Hepatocyte (in vitro differentiated cells): ENCODE measurements around the gene CRYBA4. TPM values are rescaled to one million over a fixed set of nuclear protein-coding genes. Genes with fewer than 3 reads are reported as not detected.

ENCODE experiments used
- DNase-seq: peaks from one replicate; pipeline ENCODE4 v3.0.0-alpha.2; 2016; ENCODE audit warnings: low spot score
- H2AFZ ChIP-seq: fragments of 200-600 bp; sonication (generic); 2 replicates; pipeline ENCODE4 v1.6.0; 2016; ENCODE audit warnings: antibody characterized with exemption, mild to moderate bottlenecking
- H3K27ac ChIP-seq: fragments of 200-600 bp; sonication (generic); 2 replicates; pipeline ENCODE4 v1.5.1; 2016; ENCODE audit warnings: mild to moderate bottlenecking
- H3K27me3 ChIP-seq: fragments of 200-600 bp; sonication (generic); 2 replicates; pipeline ENCODE4 v1.6.1; 2016
- H3K36me3 ChIP-seq: fragments of 200-600 bp; sonication (generic); replicated peaks from 2 replicates; pipeline ENCODE4 v1.5.1; 2016; ENCODE audit warnings: low read depth; ENCODE audit not compliant: insufficient read depth
- H3K4me1 ChIP-seq: fragments of 200-600 bp; sonication (generic); 2 replicates; pipeline ENCODE4 v1.5.1; 2016; ENCODE audit warnings: mild to moderate bottlenecking, moderate library complexity; ENCODE audit not compliant: insufficient read depth
- H3K4me2 ChIP-seq: fragments of 200-600 bp; sonication (generic); 2 replicates; pipeline ENCODE4 v1.6.0; 2016
- H3K4me3 ChIP-seq: fragments of 200-600 bp; sonication (generic); 2 replicates; pipeline ENCODE4 v1.5.1; 2016; ENCODE audit warnings: mild to moderate bottlenecking
- H3K79me2 ChIP-seq: fragments of 200-600 bp; sonication (generic); 2 replicates; pipeline ENCODE4 v1.6.0; 2017; ENCODE audit warnings: mild to moderate bottlenecking
- H3K9me2 ChIP-seq: fragments of 200-600 bp; sonication (generic); replicated peaks from 2 replicates; pipeline ENCODE4 v1.6.0; 2017; ENCODE audit warnings: mild to moderate bottlenecking; ENCODE audit not compliant: insufficient read depth
- H3K9me3 ChIP-seq: fragments of 200-600 bp; sonication (generic); 2 replicates; pipeline ENCODE4 v1.5.1; 2016; ENCODE audit warnings: low read depth, mild to moderate bottlenecking
- H4K20me1 ChIP-seq: fragments of 200-600 bp; sonication (generic); 2 replicates; pipeline ENCODE4 v1.6.0; 2016; ENCODE audit warnings: mild to moderate bottlenecking; ENCODE audit not compliant: insufficient read depth, poor library complexity, severe bottlenecking
- CTCF ChIP-seq: fragments of 200-600 bp; sonication (generic); IDR thresholded peaks from 2 replicates; pipeline ENCODE4 v1.5.1; 2016; ENCODE audit warnings: antibody characterized with exemption, mild to moderate bottlenecking; ENCODE audit not compliant: poor library complexity
- EZH2 ChIP-seq: fragments of 200-600 bp; sonication (generic); IDR thresholded peaks from 2 replicates; pipeline ENCODE4 v1.6.1; 2016; ENCODE audit warnings: antibody characterized with exemption, mild to moderate bottlenecking, borderline replicate concordance
- EZH2phosphoT487 ChIP-seq: fragments of 200-600 bp; sonication (generic); IDR thresholded peaks from one replicate; pipeline ENCODE4 v1.6.1; 2018; ENCODE audit warnings: antibody characterized with exemption, mild to moderate bottlenecking, low read depth, moderate library complexity; ENCODE audit not compliant: unreplicated experiment, severe bottlenecking
- WGBS: methylation state at CpG from one replicate; pipeline ENCODE4 v1.1.6; 2016; ENCODE audit warnings: low lambda C conversion rate; ENCODE audit errors: missing lambda C conversion rate; 5-methylcytosine and 5-hydroxymethylcytosine counted together
- polyA plus RNA-seq: library from polyadenylated mRNA; unstranded; fragments of >200 nt; fragmentation: Nextera tagmentation; extraction: Ambion mirVana; gene quantifications from 2 replicates; pipeline ENCODE4 v1.2.1, GENCODE V29; 2016
- total RNA-seq: library from RNA; depleted of rRNA; stranded (reverse); fragments of >200 nt; gene quantifications from 2 replicates; pipeline ENCODE4 v1.2.3, GENCODE V29; 2014

Gene CRYBA4
- total and polyA plus RNA-seq, 2 experiments from 2014 or later: not detected

- H3K4me1 ChIP-seq: no peaks in the 10 kb centered on the region
- H2AFZ ChIP-seq: no peak overlapping the region
- no peaks in the 10 kb centered on the region for H3K9me3 ChIP-seq
- H3K27ac ChIP-seq: no peak overlapping the region
- TF ChIP-seq EZH2phosphoT487: no peak
- TF ChIP-seq EZH2: no peak
- no peak for TF ChIP-seq CTCF
- no peak overlapping the region for H3K4me3 ChIP-seq
- no peak for DNase-seq
- no peaks in the 10 kb centered on the region for H3K36me3 ChIP-seq
- no peaks in the 10 kb centered on the region for H4K20me1 ChIP-seq
- peaks cover 22% of the 10 kb centered on the region for H3K27me3 ChIP-seq
- WGBS: 60% methylated on average over 5 of the region's 5 CpGs
- H3K9me2 ChIP-seq: no peaks in the 10 kb centered on the region
- no peak overlapping the region for H3K4me2 ChIP-seq
- no peaks in the 10 kb centered on the region for H3K79me2 ChIP-seq
Measured at GRCh38 chr22:26615149-26615548, 6.6 kb upstream of the CRYBA4 start.

- no peak overlapping the region for H3K27ac ChIP-seq
- H2AFZ ChIP-seq: no peak overlapping the region
- no peak overlapping the region for H3K4me2 ChIP-seq
- H3K9me3 ChIP-seq: no peaks in the 10 kb centered on the region
- no peaks in the 10 kb centered on the region for H3K4me1 ChIP-seq
- H3K36me3 ChIP-seq: no peaks in the 10 kb centered on the region
- TF ChIP-seq EZH2phosphoT487: no peak
- no peak for TF ChIP-seq CTCF
- no peak for TF ChIP-seq EZH2
- H3K79me2 ChIP-seq: no peaks in the 10 kb centered on the region
- peaks cover 22% of the 10 kb centered on the region for H3K27me3 ChIP-seq
- no peak for DNase-seq
- 93% methylated on average over 11 of the region's 11 CpGs for WGBS
- H3K4me3 ChIP-seq: no peak overlapping the region
- no peaks in the 10 kb centered on the region for H4K20me1 ChIP-seq
- H3K9me2 ChIP-seq: no peaks in the 10 kb centered on the region
Measured at GRCh38 chr22:26615830-26616435, 5.8 kb upstream of the CRYBA4 start.

GRCh38 chr22:26616650-26617049, 5.1 kb upstream of the CRYBA4 start:
- 38% methylated on average over 2 of the region's 2 CpGs for WGBS
- no peak overlapping the region for H3K27ac ChIP-seq
- no peaks in the 10 kb centered on the region for H4K20me1 ChIP-seq
- H3K4me2 ChIP-seq: no peak overlapping the region
- no peak overlapping the region for H2AFZ ChIP-seq
- no peaks in the 10 kb centered on the region for H3K9me2 ChIP-seq
- H3K79me2 ChIP-seq: no peaks in the 10 kb centered on the region
- DNase-seq: no peak
- H3K4me1 ChIP-seq: no peaks in the 10 kb centered on the region
- H3K9me3 ChIP-seq: no peaks in the 10 kb centered on the region
- TF ChIP-seq CTCF (no peak), EZH2 (no peak), EZH2phosphoT487 (no peak)
- H3K27me3 ChIP-seq: peaks cover 22% of the 10 kb centered on the region
- no peaks in the 10 kb centered on the region for H3K36me3 ChIP-seq
- no peak overlapping the region for H3K4me3 ChIP-seq
